GM23338 (cell line): ENCODE results near the gene WDR41. TPM values are rescaled to one million over a fixed set of nuclear protein-coding genes. Genes with fewer than 3 reads are reported as not detected.

Experiments
- ATAC-seq: fragments of 200-7000 bp; cut with Tn5 transposase; 3 replicates; pipeline ENCODE4 v1.9.1; 2020
- DNase-seq: peaks from one replicate; pipeline ENCODE4 v3.0.0-alpha.2; 2015; ENCODE audit warnings: low spot score
- H2AFZ ChIP-seq: fragments of 200-600 bp; sonication (generic); 2 replicates; pipeline ENCODE4 v1.8.0; 2016; ENCODE audit warnings: antibody characterized with exemption, mild to moderate bottlenecking, moderate library complexity
- H3F3A ChIP-seq: fragments of 200-600 bp; sonication (generic); replicated peaks from 2 replicates; pipeline ENCODE4 v1.8.0; 2017; ENCODE audit warnings: antibody characterized with exemption, mixed run types, low read depth
- H3K27ac ChIP-seq: fragments of 200-600 bp; sonication (generic); 2 replicates; pipeline ENCODE4 v1.6.1; 2016; ENCODE audit warnings: low read depth
- H3K27me3 ChIP-seq: fragments of 200-600 bp; sonication (generic); 2 replicates; pipeline ENCODE4 v1.8.0; 2016; ENCODE audit warnings: mild to moderate bottlenecking, mixed run types, moderate library complexity; ENCODE audit not compliant: insufficient read depth
- H3K36me3 ChIP-seq: fragments of 200-600 bp; sonication (generic); 2 replicates; pipeline ENCODE4 v1.8.0; 2016; ENCODE audit warnings: mild to moderate bottlenecking; ENCODE audit not compliant: insufficient read depth
- H3K4me1 ChIP-seq: fragments of 200-600 bp; sonication (generic); 2 replicates; pipeline ENCODE4 v1.8.0; 2016; ENCODE audit warnings: mild to moderate bottlenecking, moderate library complexity; ENCODE audit not compliant: insufficient read depth
- H3K4me2 ChIP-seq: fragments of 200-600 bp; sonication (generic); 2 replicates; pipeline ENCODE4 v1.7.1; 2017; ENCODE audit warnings: mixed run types
- H3K4me3 ChIP-seq: fragments of 200-600 bp; sonication (generic); 2 replicates; pipeline ENCODE4 v1.6.1; 2016; ENCODE audit warnings: mixed run types
- H3K79me2 ChIP-seq: fragments of 200-600 bp; sonication (generic); replicated peaks from 2 replicates; pipeline ENCODE4 v1.8.0; 2017; ENCODE audit warnings: mild to moderate bottlenecking; ENCODE audit not compliant: insufficient read depth
- H3K9me2 ChIP-seq: fragments of 200-600 bp; sonication (generic); 2 replicates; pipeline ENCODE4 v1.8.0; 2017; ENCODE audit not compliant: insufficient read depth
- H4K20me1 ChIP-seq: fragments of 200-600 bp; sonication (generic); replicated peaks from 2 replicates; pipeline ENCODE4 v1.8.0; 2017; ENCODE audit warnings: mild to moderate bottlenecking; ENCODE audit not compliant: insufficient read depth
- H3K27ac Mint-ChIP-seq: 2 replicates; pipeline ENCODE4 v1.8.0; 2020; ENCODE audit warnings: inconsistent platforms, mild to moderate bottlenecking, moderate library complexity, mixed read lengths
- H3K27me3 Mint-ChIP-seq: 3 replicates; pipeline ENCODE4 v1.8.0; 2022; ENCODE audit warnings: low read depth, mild to moderate bottlenecking, moderate library complexity, mixed read lengths, inconsistent platforms; ENCODE audit not compliant: insufficient read depth, poor library complexity
- H3K36me3 Mint-ChIP-seq: 3 replicates; pipeline ENCODE4 v1.8.0; 2021; ENCODE audit warnings: low read depth, mild to moderate bottlenecking, inconsistent platforms, moderate library complexity, mixed read lengths
- H3K4me1 Mint-ChIP-seq: 3 replicates; pipeline ENCODE4 v1.8.0; 2020; ENCODE audit warnings: mild to moderate bottlenecking, inconsistent platforms, mixed read lengths
- H3K4me3 Mint-ChIP-seq: 3 replicates; pipeline ENCODE4 v1.8.0; 2021; ENCODE audit warnings: moderate library complexity, mild to moderate bottlenecking, inconsistent platforms, mixed read lengths
- H3K9me3 Mint-ChIP-seq: 3 replicates; pipeline ENCODE4 v1.8.0; 2020; ENCODE audit warnings: moderate library complexity, mild to moderate bottlenecking, inconsistent platforms, mixed read lengths
- CREB1 ChIP-seq: fragments of 250-450 bp; sonication (Bioruptor Pico); IDR thresholded peaks from 2 replicates; pipeline ENCODE4 v1.5.0; 2020; ENCODE audit warnings: low read depth, mild to moderate bottlenecking, moderate library complexity
- EZH2 ChIP-seq: fragments of 200-600 bp; sonication (generic); IDR thresholded peaks from one replicate; pipeline ENCODE4 v1.8.0; 2017; ENCODE audit warnings: antibody characterized with exemption, mild to moderate bottlenecking, low read depth; ENCODE audit not compliant: unreplicated experiment
- EZH2phosphoT487 ChIP-seq: fragments of 200-600 bp; sonication (generic); IDR thresholded peaks from one replicate; pipeline ENCODE4 v1.8.1; 2018; ENCODE audit warnings: antibody characterized with exemption; ENCODE audit not compliant: unreplicated experiment
- NANOG ChIP-seq: IDR thresholded peaks from 2 replicates; pipeline ENCODE4 v1.6.1; 2016; ENCODE audit warnings: antibody characterized with exemption, borderline replicate concordance
- STAT1 ChIP-seq: IDR thresholded peaks from one replicate; pipeline ENCODE4 v1.6.1; 2016; ENCODE audit warnings: antibody characterized with exemption; ENCODE audit not compliant: unreplicated experiment
- ZNF114 ChIP-seq: fragments of 250-450 bp; sonication (Bioruptor Pico); IDR thresholded peaks from 2 replicates; pipeline ENCODE4 v1.5.0; 2020; ENCODE audit warnings: mild to moderate bottlenecking, moderate library complexity
- polyA plus RNA-seq: library from polyadenylated mRNA; unstranded; fragments of >200 nt; fragmentation: Nextera tagmentation; extraction: Ambion mirVana; gene quantifications from 2 replicates; pipeline ENCODE4 v1.2.1, GENCODE V29; 2016
- total RNA-seq: library from RNA; depleted of rRNA; stranded (reverse); fragments of >200 nt; shearing (Covaris generic); gene quantifications from 2 replicates; pipeline ENCODE4 v1.2.3, GENCODE V29; 2014
- TF ChIP-seq, protein P1 (sequence below): IDR thresholded peaks from 2 replicates; pipeline ENCODE4 v1.6.1; 2016; ENCODE audit warnings: antibody characterized with exemption
- TF ChIP-seq, protein P2 (sequence below), 2 experiments: fragments of 200-600 bp in 1 of 2; sonication (generic) in 1 of 2; conservative IDR thresholded peaks; 2 replicates each; pipeline versions ENCODE4 v1.5.1 to v1.6.1; 2016 to 2017; ENCODE audit warnings: antibody characterized with exemption in 2 of 2, low read depth in 2 of 2, mild to moderate bottlenecking in 2 of 2, moderate library complexity in 1 of 2
- TF ChIP-seq, protein P3 (sequence below): fragments of 250-450 bp; sonication (Bioruptor Pico); IDR thresholded peaks from 2 replicates; pipeline ENCODE4 v1.5.0; 2020; ENCODE audit warnings: mild to moderate bottlenecking, moderate library complexity

The WDR41 gene
- total and polyA plus RNA-seq, 2 experiments from 2014 or later = 19.1 to 40.4 TPM

DNA sequence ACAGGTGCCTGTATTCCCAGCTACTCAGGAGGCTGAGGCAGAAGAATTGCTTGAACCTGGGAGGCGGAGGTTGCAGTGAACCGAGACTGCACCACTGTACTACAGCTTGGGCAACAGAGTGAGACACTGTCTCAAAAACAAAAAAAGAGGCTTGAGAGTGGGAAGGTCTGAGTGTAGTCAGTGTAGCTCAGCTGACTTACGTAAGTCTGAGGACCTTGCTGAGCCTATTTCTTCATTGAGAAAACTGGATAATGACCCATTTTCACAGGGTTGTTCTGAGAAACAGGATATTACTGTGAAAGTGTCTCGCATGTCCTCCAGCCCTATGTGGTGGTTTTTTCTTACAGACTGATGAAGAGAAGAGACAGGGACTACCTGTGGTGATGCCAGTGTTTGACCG lies 66.7 kb downstream of the WDR41 start:
- ATAC-seq = no peak
- Histone ChIP-seq H3K27me3 (no peaks in the 10 kb centered on the region), H3F3A (no peaks in the 10 kb centered on the region), H2AFZ (no peak overlapping the region), H4K20me1 (no peaks in the 10 kb centered on the region), H3K36me3 (0 out of 2 replicates have a peak, but pooled peaks cover 2% of the 10 kb centered on the region), H3K9me2 (no peaks in the 10 kb centered on the region), H3K79me2 (no peaks in the 10 kb centered on the region), H3K4me1 (no peaks in the 10 kb centered on the region), H3K4me3 (no peak overlapping the region), H3K27ac (no peak overlapping the region), H3K4me2 (no peak overlapping the region)
- no peaks in the 10 kb centered on the region for H3K9me3 Mint-ChIP-seq
- no peak overlapping the region for H3K4me3 Mint-ChIP-seq
- no peak overlapping the region for H3K27ac Mint-ChIP-seq
- TF ChIP-seq CREB1 (CRISPR knock-in tag) (no peak), STAT1 (no peak)
- TF ChIP-seq, protein P1, sequence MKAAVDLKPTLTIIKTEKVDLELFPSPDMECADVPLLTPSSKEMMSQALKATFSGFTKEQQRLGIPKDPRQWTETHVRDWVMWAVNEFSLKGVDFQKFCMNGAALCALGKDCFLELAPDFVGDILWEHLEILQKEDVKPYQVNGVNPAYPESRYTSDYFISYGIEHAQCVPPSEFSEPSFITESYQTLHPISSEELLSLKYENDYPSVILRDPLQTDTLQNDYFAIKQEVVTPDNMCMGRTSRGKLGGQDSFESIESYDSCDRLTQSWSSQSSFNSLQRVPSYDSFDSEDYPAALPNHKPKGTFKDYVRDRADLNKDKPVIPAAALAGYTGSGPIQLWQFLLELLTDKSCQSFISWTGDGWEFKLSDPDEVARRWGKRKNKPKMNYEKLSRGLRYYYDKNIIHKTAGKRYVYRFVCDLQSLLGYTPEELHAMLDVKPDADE = no peak
- TF ChIP-seq, protein P2, sequence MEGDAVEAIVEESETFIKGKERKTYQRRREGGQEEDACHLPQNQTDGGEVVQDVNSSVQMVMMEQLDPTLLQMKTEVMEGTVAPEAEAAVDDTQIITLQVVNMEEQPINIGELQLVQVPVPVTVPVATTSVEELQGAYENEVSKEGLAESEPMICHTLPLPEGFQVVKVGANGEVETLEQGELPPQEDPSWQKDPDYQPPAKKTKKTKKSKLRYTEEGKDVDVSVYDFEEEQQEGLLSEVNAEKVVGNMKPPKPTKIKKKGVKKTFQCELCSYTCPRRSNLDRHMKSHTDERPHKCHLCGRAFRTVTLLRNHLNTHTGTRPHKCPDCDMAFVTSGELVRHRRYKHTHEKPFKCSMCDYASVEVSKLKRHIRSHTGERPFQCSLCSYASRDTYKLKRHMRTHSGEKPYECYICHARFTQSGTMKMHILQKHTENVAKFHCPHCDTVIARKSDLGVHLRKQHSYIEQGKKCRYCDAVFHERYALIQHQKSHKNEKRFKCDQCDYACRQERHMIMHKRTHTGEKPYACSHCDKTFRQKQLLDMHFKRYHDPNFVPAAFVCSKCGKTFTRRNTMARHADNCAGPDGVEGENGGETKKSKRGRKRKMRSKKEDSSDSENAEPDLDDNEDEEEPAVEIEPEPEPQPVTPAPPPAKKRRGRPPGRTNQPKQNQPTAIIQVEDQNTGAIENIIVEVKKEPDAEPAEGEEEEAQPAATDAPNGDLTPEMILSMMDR (conservative IDR thresholded peaks at IDR 0.05; ENCODE audit: low read depth in 2 of 2) = no peak
- no peaks in the 10 kb centered on the region for H3K36me3 Mint-ChIP-seq
- no peak for DNase-seq
- H3K27me3 Mint-ChIP-seq = no peaks in the 10 kb centered on the region
- no peaks in the 10 kb centered on the region for H3K4me1 Mint-ChIP-seq

DNA sequence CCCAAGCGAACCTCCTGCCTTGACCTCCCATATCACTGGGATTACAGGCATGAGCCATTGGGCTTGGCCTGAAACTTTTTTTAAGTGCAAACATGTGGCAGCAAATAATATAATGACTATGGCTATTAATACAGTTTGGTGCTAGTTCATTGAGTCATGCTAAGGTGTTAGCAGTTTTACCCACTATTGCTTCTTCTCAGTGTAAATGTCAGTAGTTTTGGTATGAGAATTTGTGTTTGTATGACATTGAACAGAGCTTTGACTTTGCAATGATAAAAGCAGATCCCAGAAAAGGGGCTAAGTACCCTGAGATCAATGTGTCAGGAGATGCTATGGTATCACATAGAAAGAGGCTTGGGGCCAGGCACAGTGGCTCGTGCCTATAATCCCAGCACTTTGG lies 67.2 kb downstream of the WDR41 start:
- Histone ChIP-seq H3K79me2 (no peaks in the 10 kb centered on the region), H2AFZ (no peak overlapping the region), H3K27me3 (no peaks in the 10 kb centered on the region), H3K27ac (no peak overlapping the region), H4K20me1 (no peaks in the 10 kb centered on the region), H3F3A (no peaks in the 10 kb centered on the region), H3K4me1 (no peaks in the 10 kb centered on the region), H3K4me3 (no peak overlapping the region), H3K4me2 (no peak overlapping the region), H3K9me2 (no peaks in the 10 kb centered on the region), H3K36me3 (no peaks in the 10 kb centered on the region)
- H3K4me3 Mint-ChIP-seq = no peak overlapping the region
- H3K4me1 Mint-ChIP-seq = no peaks in the 10 kb centered on the region
- DNase-seq (no peak), ATAC-seq (no peak)
- TF ChIP-seq EZH2phosphoT487 = no peak
- TF ChIP-seq CREB1 (CRISPR knock-in tag) = no peak
- TF ChIP-seq, protein P2 (conservative IDR thresholded peaks at IDR 0.05; ENCODE audit: low read depth in 2 of 2) = no peak
- no peak for TF ChIP-seq ZNF114 (CRISPR knock-in tag)
- no peak for TF ChIP-seq EZH2
- TF ChIP-seq NANOG = no peak
- TF ChIP-seq, protein P3, sequence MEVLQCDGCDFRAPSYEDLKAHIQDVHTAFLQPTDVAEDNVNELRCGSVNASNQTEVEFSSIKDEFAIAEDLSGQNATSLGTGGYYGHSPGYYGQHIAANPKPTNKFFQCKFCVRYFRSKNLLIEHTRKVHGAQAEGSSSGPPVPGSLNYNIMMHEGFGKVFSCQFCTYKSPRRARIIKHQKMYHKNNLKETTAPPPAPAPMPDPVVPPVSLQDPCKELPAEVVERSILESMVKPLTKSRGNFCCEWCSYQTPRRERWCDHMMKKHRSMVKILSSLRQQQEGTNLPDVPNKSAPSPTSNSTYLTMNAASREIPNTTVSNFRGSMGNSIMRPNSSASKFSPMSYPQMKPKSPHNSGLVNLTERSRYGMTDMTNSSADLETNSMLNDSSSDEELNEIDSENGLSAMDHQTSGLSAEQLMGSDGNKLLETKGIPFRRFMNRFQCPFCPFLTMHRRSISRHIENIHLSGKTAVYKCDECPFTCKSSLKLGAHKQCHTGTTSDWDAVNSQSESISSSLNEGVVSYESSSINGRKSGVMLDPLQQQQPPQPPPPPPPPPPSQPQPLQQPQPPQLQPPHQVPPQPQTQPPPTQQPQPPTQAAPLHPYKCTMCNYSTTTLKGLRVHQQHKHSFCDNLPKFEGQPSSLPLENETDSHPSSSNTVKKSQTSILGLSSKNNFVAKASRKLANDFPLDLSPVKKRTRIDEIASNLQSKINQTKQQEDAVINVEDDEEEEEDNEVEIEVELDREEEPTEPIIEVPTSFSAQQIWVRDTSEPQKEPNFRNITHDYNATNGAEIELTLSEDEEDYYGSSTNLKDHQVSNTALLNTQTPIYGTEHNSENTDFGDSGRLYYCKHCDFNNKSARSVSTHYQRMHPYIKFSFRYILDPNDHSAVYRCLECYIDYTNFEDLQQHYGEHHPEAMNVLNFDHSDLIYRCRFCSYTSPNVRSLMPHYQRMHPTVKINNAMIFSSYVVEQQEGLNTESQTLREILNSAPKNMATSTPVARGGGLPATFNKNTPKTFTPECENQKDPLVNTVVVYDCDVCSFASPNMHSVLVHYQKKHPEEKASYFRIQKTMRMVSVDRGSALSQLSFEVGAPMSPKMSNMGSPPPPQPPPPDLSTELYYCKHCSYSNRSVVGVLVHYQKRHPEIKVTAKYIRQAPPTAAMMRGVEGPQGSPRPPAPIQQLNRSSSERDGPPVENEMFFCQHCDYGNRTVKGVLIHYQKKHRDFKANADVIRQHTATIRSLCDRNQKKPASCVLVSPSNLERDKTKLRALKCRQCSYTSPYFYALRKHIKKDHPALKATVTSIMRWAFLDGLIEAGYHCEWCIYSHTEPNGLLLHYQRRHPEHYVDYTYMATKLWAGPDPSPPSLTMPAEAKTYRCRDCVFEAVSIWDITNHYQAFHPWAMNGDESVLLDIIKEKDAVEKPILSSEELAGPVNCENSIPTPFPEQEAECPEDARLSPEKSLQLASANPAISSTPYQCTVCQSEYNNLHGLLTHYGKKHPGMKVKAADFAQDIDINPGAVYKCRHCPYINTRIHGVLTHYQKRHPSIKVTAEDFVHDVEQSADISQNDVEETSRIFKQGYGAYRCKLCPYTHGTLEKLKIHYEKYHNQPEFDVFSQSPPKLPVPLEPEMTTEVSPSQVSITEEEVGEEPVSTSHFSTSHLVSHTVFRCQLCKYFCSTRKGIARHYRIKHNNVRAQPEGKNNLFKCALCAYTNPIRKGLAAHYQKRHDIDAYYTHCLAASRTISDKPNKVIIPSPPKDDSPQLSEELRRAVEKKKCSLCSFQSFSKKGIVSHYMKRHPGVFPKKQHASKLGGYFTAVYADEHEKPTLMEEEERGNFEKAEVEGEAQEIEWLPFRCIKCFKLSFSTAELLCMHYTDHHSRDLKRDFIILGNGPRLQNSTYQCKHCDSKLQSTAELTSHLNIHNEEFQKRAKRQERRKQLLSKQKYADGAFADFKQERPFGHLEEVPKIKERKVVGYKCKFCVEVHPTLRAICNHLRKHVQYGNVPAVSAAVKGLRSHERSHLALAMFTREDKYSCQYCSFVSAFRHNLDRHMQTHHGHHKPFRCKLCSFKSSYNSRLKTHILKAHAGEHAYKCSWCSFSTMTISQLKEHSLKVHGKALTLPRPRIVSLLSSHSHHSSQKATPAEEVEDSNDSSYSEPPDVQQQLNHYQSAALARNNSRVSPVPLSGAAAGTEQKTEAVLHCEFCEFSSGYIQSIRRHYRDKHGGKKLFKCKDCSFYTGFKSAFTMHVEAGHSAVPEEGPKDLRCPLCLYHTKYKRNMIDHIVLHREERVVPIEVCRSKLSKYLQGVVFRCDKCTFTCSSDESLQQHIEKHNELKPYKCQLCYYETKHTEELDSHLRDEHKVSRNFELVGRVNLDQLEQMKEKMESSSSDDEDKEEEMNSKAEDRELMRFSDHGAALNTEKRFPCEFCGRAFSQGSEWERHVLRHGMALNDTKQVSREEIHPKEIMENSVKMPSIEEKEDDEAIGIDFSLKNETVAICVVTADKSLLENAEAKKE (CRISPR knock-in tag) = no peak
- H3K27me3 Mint-ChIP-seq = no peaks in the 10 kb centered on the region
- H3K9me3 Mint-ChIP-seq = no peaks in the 10 kb centered on the region
- no peaks in the 10 kb centered on the region for H3K36me3 Mint-ChIP-seq
- no peak overlapping the region for H3K27ac Mint-ChIP-seq
